GM23338 (cell line): ENCODE data around the gene CREB1. TPM values are rescaled to one million over a fixed set of nuclear protein-coding genes. Genes with fewer than 3 reads are reported as not detected.

ENCODE experiments used
- ATAC-seq: fragments of 200-7000 bp; cut with Tn5 transposase; 3 replicates; pipeline ENCODE4 v1.9.1; 2020
- DNase-seq: peaks from one replicate; pipeline ENCODE4 v3.0.0-alpha.2; 2015; ENCODE audit warnings: low spot score
- H2AFZ ChIP-seq: fragments of 200-600 bp; sonication (generic); 2 replicates; pipeline ENCODE4 v1.8.0; 2016; ENCODE audit warnings: antibody characterized with exemption, mild to moderate bottlenecking, moderate library complexity
- H3F3A ChIP-seq: fragments of 200-600 bp; sonication (generic); replicated peaks from 2 replicates; pipeline ENCODE4 v1.8.0; 2017; ENCODE audit warnings: antibody characterized with exemption, mixed run types, low read depth
- H3K27ac ChIP-seq: fragments of 200-600 bp; sonication (generic); 2 replicates; pipeline ENCODE4 v1.6.1; 2016; ENCODE audit warnings: low read depth
- H3K27me3 ChIP-seq: fragments of 200-600 bp; sonication (generic); 2 replicates; pipeline ENCODE4 v1.8.0; 2016; ENCODE audit warnings: mild to moderate bottlenecking, mixed run types, moderate library complexity; ENCODE audit not compliant: insufficient read depth
- H3K36me3 ChIP-seq: fragments of 200-600 bp; sonication (generic); 2 replicates; pipeline ENCODE4 v1.8.0; 2016; ENCODE audit warnings: mild to moderate bottlenecking; ENCODE audit not compliant: insufficient read depth
- H3K4me1 ChIP-seq: fragments of 200-600 bp; sonication (generic); 2 replicates; pipeline ENCODE4 v1.8.0; 2016; ENCODE audit warnings: mild to moderate bottlenecking, moderate library complexity; ENCODE audit not compliant: insufficient read depth
- H3K4me2 ChIP-seq: fragments of 200-600 bp; sonication (generic); 2 replicates; pipeline ENCODE4 v1.7.1; 2017; ENCODE audit warnings: mixed run types
- H3K4me3 ChIP-seq: fragments of 200-600 bp; sonication (generic); 2 replicates; pipeline ENCODE4 v1.6.1; 2016; ENCODE audit warnings: mixed run types
- H3K79me2 ChIP-seq: fragments of 200-600 bp; sonication (generic); replicated peaks from 2 replicates; pipeline ENCODE4 v1.8.0; 2017; ENCODE audit warnings: mild to moderate bottlenecking; ENCODE audit not compliant: insufficient read depth
- H3K9me2 ChIP-seq: fragments of 200-600 bp; sonication (generic); 2 replicates; pipeline ENCODE4 v1.8.0; 2017; ENCODE audit not compliant: insufficient read depth
- H4K20me1 ChIP-seq: fragments of 200-600 bp; sonication (generic); replicated peaks from 2 replicates; pipeline ENCODE4 v1.8.0; 2017; ENCODE audit warnings: mild to moderate bottlenecking; ENCODE audit not compliant: insufficient read depth
- H3K27ac Mint-ChIP-seq: 2 replicates; pipeline ENCODE4 v1.8.0; 2020; ENCODE audit warnings: inconsistent platforms, mild to moderate bottlenecking, moderate library complexity, mixed read lengths
- H3K27me3 Mint-ChIP-seq: 3 replicates; pipeline ENCODE4 v1.8.0; 2022; ENCODE audit warnings: low read depth, mild to moderate bottlenecking, moderate library complexity, mixed read lengths, inconsistent platforms; ENCODE audit not compliant: insufficient read depth, poor library complexity
- H3K36me3 Mint-ChIP-seq: 3 replicates; pipeline ENCODE4 v1.8.0; 2021; ENCODE audit warnings: low read depth, mild to moderate bottlenecking, inconsistent platforms, moderate library complexity, mixed read lengths
- H3K4me1 Mint-ChIP-seq: 3 replicates; pipeline ENCODE4 v1.8.0; 2020; ENCODE audit warnings: mild to moderate bottlenecking, inconsistent platforms, mixed read lengths
- H3K4me3 Mint-ChIP-seq: 3 replicates; pipeline ENCODE4 v1.8.0; 2021; ENCODE audit warnings: moderate library complexity, mild to moderate bottlenecking, inconsistent platforms, mixed read lengths
- H3K9me3 Mint-ChIP-seq: 3 replicates; pipeline ENCODE4 v1.8.0; 2020; ENCODE audit warnings: moderate library complexity, mild to moderate bottlenecking, inconsistent platforms, mixed read lengths
- EZH2 ChIP-seq: fragments of 200-600 bp; sonication (generic); IDR thresholded peaks from one replicate; pipeline ENCODE4 v1.8.0; 2017; ENCODE audit warnings: antibody characterized with exemption, mild to moderate bottlenecking, low read depth; ENCODE audit not compliant: unreplicated experiment
- EZH2phosphoT487 ChIP-seq: fragments of 200-600 bp; sonication (generic); IDR thresholded peaks from one replicate; pipeline ENCODE4 v1.8.1; 2018; ENCODE audit warnings: antibody characterized with exemption; ENCODE audit not compliant: unreplicated experiment
- JUNB ChIP-seq: IDR thresholded peaks from one replicate; pipeline ENCODE4 v1.6.1; 2016; ENCODE audit warnings: antibody characterized with exemption; ENCODE audit not compliant: unreplicated experiment
- REST ChIP-seq: IDR thresholded peaks from one replicate; pipeline ENCODE4 v1.6.1; 2018; ENCODE audit warnings: antibody characterized with exemption; ENCODE audit not compliant: unreplicated experiment
- ZNF114 ChIP-seq: fragments of 250-450 bp; sonication (Bioruptor Pico); IDR thresholded peaks from 2 replicates; pipeline ENCODE4 v1.5.0; 2020; ENCODE audit warnings: mild to moderate bottlenecking, moderate library complexity
- ZNF462 ChIP-seq: fragments of 250-450 bp; sonication (Bioruptor Pico); IDR thresholded peaks from 2 replicates; pipeline ENCODE4 v1.5.0; 2020; ENCODE audit warnings: mild to moderate bottlenecking, moderate library complexity
- polyA plus RNA-seq: library from polyadenylated mRNA; unstranded; fragments of >200 nt; fragmentation: Nextera tagmentation; extraction: Ambion mirVana; gene quantifications from 2 replicates; pipeline ENCODE4 v1.2.1, GENCODE V29; 2016
- total RNA-seq: library from RNA; depleted of rRNA; stranded (reverse); fragments of >200 nt; shearing (Covaris generic); gene quantifications from 2 replicates; pipeline ENCODE4 v1.2.3, GENCODE V29; 2014
- TF ChIP-seq, protein P1 (sequence below), 2 experiments: fragments of 200-600 bp in 1 of 2; sonication (generic) in 1 of 2; conservative IDR thresholded peaks; 2 replicates each; pipeline versions ENCODE4 v1.5.1 to v1.6.1; 2016 to 2017; ENCODE audit warnings: antibody characterized with exemption in 2 of 2, low read depth in 2 of 2, mild to moderate bottlenecking in 2 of 2, moderate library complexity in 1 of 2

Gene CREB1
- total and polyA plus RNA-seq, 2 experiments from 2014 or later = 40.3 to 104 TPM

DNA sequence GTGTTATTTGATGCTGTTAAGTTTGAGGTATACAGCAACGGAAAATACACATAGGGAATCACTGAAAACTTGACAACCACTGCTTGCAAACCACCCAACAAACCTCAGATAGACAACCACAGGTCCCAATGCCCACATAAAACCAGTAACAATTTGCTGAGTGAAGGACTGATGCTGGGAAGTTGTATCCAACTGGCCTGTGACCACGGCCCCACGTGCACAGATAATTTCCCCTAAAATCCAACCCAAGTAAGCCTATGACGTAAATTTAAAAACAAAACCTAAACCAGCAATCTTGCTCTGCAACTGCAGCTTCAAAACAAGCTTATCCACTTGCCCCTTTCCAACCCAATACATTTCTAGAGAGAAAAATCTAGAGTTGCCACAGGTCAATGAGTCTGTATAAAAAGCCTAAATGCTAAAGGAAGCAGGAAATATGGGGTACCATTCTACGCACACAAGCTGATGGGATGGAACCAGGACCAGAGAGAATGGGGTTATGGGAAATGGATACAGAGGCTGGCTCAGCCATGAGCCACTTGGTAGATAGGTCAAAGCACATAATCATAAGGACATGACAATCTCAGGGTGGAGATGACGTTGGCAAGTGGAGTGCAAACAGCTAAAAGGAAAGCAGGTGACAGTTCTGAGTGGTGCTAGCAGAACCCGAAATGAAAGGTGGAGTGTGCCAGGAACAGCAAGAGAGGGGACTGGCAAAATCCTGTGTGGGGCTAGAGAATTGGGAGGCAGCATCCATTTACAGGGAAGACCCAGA lies 27.8 kb upstream of the CREB1 start (continued):
- TF ChIP-seq REST = no peak

DNA sequence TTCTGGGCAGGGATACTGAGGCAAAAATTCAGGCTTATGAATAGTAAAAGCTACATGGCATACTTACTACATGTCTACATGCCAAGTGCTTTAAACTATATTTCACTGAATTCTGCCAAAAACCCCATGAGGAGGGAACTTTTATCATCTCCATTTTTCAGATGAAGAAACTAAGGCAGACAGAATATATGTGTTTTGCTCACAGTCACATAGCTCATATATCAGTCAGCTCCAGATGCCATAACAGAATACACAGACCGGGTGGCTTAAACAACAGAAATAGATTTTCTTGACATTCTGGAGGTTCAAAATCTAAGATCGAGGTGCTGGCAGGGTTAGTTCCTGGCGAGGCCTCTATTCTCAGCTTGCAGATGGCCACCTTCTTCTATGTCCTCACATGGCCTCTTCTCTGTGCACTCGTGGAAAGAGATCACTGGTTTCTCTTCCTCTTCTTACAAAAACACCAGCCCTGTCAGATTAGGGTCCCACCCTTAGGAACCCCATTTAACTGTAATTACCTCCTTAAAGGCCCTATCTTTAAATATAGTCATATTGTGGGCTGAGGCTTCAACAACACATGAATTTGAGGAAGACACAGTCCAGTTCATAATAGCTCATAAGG lies 27.1 kb upstream of the CREB1 start:
- DNase-seq = no peak
- H3K27ac ChIP-seq = no peak overlapping the region
- no peaks in the 10 kb centered on the region for H3K36me3 Mint-ChIP-seq
- no peaks in the 10 kb centered on the region for H3K36me3 ChIP-seq
- H3F3A ChIP-seq = 0 out of 2 replicates have a peak, but pooled peaks cover 5% of the 10 kb centered on the region
- H3K79me2 ChIP-seq = no peaks in the 10 kb centered on the region
- H3K9me3 Mint-ChIP-seq = no peaks in the 10 kb centered on the region
- peaks cover 7% of the 10 kb centered on the region for H3K27me3 Mint-ChIP-seq
- no peak overlapping the region for H2AFZ ChIP-seq
- no peak for ATAC-seq
- peaks cover 35% of the 10 kb centered on the region for H3K4me1 ChIP-seq
- H3K9me2 ChIP-seq = no peaks in the 10 kb centered on the region
- H3K4me1 Mint-ChIP-seq = peaks cover 48% of the 10 kb centered on the region
- H4K20me1 ChIP-seq = no peaks in the 10 kb centered on the region
- no peak overlapping the region for H3K27ac Mint-ChIP-seq
- no peak overlapping the region for H3K4me2 ChIP-seq
- no peak for TF ChIP-seq EZH2phosphoT487
- TF ChIP-seq ZNF114 (CRISPR knock-in tag) = no peak
- no peak for TF ChIP-seq ZNF462 (CRISPR knock-in tag)
- TF ChIP-seq EZH2 = no peak
- TF ChIP-seq, protein P1, sequence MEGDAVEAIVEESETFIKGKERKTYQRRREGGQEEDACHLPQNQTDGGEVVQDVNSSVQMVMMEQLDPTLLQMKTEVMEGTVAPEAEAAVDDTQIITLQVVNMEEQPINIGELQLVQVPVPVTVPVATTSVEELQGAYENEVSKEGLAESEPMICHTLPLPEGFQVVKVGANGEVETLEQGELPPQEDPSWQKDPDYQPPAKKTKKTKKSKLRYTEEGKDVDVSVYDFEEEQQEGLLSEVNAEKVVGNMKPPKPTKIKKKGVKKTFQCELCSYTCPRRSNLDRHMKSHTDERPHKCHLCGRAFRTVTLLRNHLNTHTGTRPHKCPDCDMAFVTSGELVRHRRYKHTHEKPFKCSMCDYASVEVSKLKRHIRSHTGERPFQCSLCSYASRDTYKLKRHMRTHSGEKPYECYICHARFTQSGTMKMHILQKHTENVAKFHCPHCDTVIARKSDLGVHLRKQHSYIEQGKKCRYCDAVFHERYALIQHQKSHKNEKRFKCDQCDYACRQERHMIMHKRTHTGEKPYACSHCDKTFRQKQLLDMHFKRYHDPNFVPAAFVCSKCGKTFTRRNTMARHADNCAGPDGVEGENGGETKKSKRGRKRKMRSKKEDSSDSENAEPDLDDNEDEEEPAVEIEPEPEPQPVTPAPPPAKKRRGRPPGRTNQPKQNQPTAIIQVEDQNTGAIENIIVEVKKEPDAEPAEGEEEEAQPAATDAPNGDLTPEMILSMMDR (conservative IDR thresholded peaks at IDR 0.05; ENCODE audit: low read depth in 2 of 2) = no peak
- no peak for TF ChIP-seq JUNB
- H3K4me3 Mint-ChIP-seq = no peak overlapping the region
- H3K27me3 ChIP-seq = no peaks in the 10 kb centered on the region
- H3K4me3 ChIP-seq = no peak overlapping the region
